RWPE1 (cell line): ENCODE results near the gene P2RX4.

Experiments used
- CTCF ChIA-PET: fragments of 350-600 bp; sonication (Branson Sonifier 250); formaldehyde crosslinking; extraction: SDS; loops from one replicate; lab custom pipeline; 2021; lab: Yijun Ruan, JAX
- POLR2A ChIA-PET: fragments of 400-600 bp; formaldehyde crosslinking; extraction: SDS; loops from one replicate; lab custom pipeline; 2020; ENCODE audit warnings: antibody characterized with exemption; ENCODE audit not compliant: low non-redundant PET; lab: Yijun Ruan, JAX
- DNase-seq: peaks from one replicate; pipeline ENCODE4 v3.0.0; 2012; ENCODE audit warnings: low spot score
- H3K27ac ChIP-seq: fragments of 450-650 bp; 2 replicates; pipeline ENCODE4 v1.5.1; 2017
- TF ChIP-seq, protein P1 (sequence below): fragments of 450-650 bp; conservative IDR thresholded peaks from 2 replicates; pipeline ENCODE4 v1.5.1; 2017; ENCODE audit warnings: low read depth, mild to moderate bottlenecking

The P2RX4 gene

DNA sequence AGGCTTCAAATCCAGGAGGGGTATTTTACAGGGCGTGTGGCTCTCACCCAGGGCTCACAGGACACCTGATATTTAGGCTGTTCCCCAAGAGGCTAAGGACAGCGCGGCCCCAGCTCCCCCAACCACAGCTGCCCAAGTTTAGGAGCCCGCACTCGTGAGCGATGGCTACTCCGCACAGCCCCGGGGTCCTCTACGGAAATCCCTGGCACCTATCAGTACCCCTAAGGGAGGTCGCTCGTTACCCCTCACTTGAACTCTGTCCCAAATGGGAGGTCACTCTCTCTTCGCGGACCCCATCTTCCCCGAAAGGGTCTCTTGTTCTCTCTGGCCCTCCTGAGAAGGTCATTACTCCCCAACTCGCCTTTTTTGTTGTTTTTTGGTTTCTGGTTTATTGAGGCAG, 708 bp upstream of the P2RX4 start:
- DNase-seq, result no peak
- CTCF ChIA-PET, result no interaction called here
- POLR2A ChIA-PET, result no interaction called here
- H3K27ac ChIP-seq, result no peak overlapping the region
- TF ChIP-seq, protein P1, sequence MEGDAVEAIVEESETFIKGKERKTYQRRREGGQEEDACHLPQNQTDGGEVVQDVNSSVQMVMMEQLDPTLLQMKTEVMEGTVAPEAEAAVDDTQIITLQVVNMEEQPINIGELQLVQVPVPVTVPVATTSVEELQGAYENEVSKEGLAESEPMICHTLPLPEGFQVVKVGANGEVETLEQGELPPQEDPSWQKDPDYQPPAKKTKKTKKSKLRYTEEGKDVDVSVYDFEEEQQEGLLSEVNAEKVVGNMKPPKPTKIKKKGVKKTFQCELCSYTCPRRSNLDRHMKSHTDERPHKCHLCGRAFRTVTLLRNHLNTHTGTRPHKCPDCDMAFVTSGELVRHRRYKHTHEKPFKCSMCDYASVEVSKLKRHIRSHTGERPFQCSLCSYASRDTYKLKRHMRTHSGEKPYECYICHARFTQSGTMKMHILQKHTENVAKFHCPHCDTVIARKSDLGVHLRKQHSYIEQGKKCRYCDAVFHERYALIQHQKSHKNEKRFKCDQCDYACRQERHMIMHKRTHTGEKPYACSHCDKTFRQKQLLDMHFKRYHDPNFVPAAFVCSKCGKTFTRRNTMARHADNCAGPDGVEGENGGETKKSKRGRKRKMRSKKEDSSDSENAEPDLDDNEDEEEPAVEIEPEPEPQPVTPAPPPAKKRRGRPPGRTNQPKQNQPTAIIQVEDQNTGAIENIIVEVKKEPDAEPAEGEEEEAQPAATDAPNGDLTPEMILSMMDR, result no peak

DNA sequence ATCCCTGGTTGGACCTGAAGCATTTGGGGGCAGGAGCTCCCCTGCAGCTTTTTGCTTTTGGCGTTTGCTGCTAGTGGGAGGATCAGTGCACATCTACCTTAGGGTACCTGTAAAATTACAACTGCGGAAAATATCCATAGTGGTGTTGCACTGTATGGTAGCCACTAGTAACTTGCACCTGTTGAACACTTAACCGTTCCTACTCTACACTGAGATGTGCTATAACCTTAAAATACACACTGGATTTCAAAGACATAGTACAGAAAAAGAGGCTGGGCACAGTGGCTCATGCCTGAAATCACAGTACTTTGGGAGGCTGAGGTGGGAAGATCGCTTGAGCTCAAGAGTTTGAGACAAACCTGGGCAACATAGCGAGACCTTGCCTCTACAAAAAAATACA, 2.9 kb downstream of the P2RX4 start:
- H3K27ac ChIP-seq, result no peak overlapping the region
- CTCF ChIA-PET, result interaction anchor here (0.6 kb wide), 1 partner anchor 822 kb away, joined by 4 read pairs; no protein-coding TSS in a partner anchor
- TF ChIP-seq, protein P1, result no peak
- no peak for DNase-seq
- POLR2A ChIA-PET, result no interaction called here

DNA sequence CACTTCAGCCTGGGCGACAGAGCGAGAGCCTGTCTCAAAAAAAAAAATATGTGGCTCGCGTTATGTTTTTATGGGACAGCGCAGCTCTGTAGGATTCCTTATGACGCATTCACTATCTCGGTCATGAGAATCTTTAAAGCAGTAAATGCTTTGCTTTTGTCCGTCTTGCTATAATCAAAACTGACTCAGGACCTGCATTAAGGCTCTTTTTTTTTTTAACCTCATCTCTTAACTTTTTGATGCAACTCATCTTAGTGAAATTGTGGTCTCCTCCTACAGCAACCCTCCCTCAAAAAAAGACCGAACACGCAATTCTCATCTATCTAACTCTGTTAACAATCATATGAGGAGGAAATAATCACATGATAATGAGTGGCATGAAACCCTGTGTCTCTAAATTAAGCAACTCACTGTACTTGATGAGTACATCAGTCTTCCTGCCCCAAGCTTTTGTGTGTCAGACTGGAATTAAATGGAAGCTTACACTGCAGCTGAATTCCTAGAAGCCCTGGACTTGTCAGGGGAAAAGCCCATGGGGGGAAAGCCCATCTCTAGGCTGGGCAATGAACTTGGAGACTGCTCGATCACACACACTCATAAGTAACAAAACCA, 4.3 kb downstream of the P2RX4 start:
- no peak for DNase-seq
- POLR2A ChIA-PET, result interaction anchor here (0.7 kb wide), 1 partner anchor 135 kb away, joined by 3 read pairs; no protein-coding TSS in a partner anchor
- TF ChIP-seq, protein P1, result no peak
- no peak overlapping the region for H3K27ac ChIP-seq
- CTCF ChIA-PET, result interaction anchor here (0.6 to 1.0 kb wide), 2 partner anchors 10 to 65 kb away, joined by 3 read pairs; no protein-coding TSS in a partner anchor

DNA sequence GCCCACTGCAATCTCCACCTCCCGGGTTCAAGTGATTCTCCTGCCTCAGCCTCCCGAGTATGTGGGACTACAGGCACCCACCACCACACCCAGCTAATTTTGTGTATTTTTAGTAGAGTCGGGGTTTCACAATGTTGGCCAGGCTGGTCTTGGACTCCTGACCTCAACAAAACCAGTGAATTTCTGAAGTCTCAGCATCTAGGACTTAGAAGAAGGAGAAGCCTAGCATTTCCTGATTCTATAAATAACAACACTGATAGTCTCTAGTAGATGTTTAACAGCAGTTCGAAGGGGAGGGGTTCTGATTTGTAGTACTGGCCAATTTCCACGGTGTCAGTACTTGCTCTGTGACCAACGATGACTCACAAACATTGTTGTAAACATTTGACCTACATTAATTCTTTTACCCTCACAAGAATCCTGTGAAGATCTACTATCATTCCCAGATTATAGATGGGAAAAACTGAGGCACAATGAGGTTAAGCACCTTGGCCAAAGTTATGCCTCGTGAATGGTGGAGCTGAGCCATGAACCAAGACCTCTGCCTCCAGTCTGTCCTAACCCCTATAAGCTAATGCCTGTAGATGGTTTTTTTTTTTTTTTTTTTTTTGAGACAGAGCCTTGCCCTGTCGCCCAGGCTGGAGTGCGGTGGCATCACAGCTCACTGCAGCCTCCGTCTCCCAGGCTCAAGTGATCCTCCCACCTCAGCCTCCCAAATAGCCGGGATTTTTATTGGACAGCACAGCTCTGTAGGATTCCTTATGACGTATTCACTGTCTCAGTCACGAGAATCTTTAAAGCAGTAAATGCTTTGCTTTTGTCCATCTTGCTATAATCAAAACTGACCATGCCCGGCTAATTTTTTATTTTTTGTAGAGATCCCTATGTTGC, 5.2 kb downstream of the P2RX4 start:
- no peak overlapping the region for H3K27ac ChIP-seq
- TF ChIP-seq, protein P1, result no peak
- POLR2A ChIA-PET, result no interaction called here
- DNase-seq, result peak; percentile 79
- CTCF ChIA-PET, result interaction anchor here (0.7 to 1.0 kb wide), 3 partner anchors 9 to 82 kb away, joined by 3 to 4 read pairs (median 3); no protein-coding TSS in a partner anchor

DNA sequence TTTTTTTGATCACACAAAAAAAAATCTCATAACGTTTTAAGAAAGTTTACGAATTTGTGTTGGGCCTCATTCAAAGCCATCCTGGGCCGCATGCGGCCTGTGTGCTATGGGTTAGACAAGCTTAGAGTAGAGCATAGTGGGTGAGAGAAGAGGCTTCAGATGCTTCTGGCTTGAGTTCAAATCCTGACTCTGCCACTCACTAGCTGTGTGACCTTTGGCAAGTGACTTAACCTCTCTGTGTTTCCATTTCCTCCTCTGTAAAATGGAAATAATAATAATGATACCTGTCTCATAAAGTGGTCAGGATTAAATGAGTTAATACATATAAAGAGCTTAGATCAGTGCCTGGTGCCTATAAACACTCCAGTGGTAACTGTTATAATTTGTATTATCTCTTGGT, 6.2 kb downstream of the P2RX4 start:
- no peak overlapping the region for H3K27ac ChIP-seq
- ChIA-PET POLR2A (no interaction called here), CTCF (interaction anchor here (1.1 to 1.2 kb wide), 2 partner anchors 11 to 15 kb away, joined by 3 read pairs; no protein-coding TSS in a partner anchor)
- TF ChIP-seq, protein P1, result no peak
- DNase-seq, result no peak

DNA sequence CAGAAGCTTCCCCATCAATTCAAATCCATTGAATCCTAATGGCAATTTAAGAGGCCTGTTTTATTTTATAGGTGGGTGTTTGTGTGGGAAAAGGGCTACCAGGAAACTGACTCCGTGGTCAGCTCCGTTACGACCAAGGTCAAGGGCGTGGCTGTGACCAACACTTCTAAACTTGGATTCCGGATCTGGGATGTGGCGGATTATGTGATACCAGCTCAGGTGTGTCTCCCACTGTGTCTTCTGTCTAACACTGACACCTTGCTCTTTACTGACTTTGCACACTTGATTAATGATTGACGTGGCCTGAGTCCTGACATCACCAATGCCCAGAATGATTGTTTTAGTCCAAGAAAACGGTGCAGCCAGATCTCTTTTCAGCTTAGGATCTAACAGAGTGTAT, 7.1 kb downstream of the P2RX4 start:
- CTCF ChIA-PET, result interaction anchor here (1.1 to 1.2 kb wide), 2 partner anchors 10 to 14 kb away, joined by 3 read pairs; no protein-coding TSS in a partner anchor
- no peak for DNase-seq
- POLR2A ChIA-PET, result no interaction called here
- TF ChIP-seq, protein P1, result no peak
- H3K27ac ChIP-seq, result no peak overlapping the region
